ENCODE data around the gene CHTF18.

The CHTF18 gene

DNA sequence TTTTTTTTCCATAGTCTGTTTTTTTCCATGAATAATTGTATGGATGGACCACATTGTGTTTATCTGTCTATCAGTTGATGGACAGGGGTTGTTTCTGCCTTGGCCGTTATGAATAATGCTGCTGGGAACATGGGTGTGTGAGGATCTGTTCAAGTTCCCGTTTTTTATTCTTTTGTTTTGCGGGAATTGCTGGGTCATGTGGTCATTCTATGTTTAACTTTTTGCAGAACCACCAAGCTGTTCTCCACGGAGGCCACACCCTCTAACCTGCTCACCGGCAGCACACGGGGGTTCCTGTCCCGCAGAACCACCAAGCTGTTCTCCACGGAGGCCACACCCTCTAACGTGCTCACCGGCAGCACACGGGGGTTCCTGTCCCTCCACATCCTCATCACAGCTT lies 33.8 kb upstream of the CHTF18 start (continued):
- TF ChIP-seq, protein P1, sequence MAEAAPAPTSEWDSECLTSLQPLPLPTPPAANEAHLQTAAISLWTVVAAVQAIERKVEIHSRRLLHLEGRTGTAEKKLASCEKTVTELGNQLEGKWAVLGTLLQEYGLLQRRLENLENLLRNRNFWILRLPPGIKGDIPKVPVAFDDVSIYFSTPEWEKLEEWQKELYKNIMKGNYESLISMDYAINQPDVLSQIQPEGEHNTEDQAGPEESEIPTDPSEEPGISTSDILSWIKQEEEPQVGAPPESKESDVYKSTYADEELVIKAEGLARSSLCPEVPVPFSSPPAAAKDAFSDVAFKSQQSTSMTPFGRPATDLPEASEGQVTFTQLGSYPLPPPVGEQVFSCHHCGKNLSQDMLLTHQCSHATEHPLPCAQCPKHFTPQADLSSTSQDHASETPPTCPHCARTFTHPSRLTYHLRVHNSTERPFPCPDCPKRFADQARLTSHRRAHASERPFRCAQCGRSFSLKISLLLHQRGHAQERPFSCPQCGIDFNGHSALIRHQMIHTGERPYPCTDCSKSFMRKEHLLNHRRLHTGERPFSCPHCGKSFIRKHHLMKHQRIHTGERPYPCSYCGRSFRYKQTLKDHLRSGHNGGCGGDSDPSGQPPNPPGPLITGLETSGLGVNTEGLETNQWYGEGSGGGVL (tag by site-specific recombination; IDR thresholded peaks at IDR 0.05): no peak
- no peak for TF ChIP-seq ZEB2 (tag by site-specific recombination; IDR thresholded peaks at IDR 0.05)
- no peak for TF ChIP-seq ZNF19 (tag by site-specific recombination; IDR thresholded peaks at IDR 0.05; ENCODE audit: low read depth)
- TF ChIP-seq ZNF157 (tag by site-specific recombination; IDR thresholded peaks at IDR 0.05): no peak
- TF ChIP-seq ZNF184 (tag by site-specific recombination; IDR thresholded peaks at IDR 0.05): no peak
- TF ChIP-seq ZNF501 (tag by site-specific recombination; IDR thresholded peaks at IDR 0.05): no peak
- TF ChIP-seq ZBTB20 (tag by site-specific recombination; IDR thresholded peaks at IDR 0.05): no peak

DNA sequence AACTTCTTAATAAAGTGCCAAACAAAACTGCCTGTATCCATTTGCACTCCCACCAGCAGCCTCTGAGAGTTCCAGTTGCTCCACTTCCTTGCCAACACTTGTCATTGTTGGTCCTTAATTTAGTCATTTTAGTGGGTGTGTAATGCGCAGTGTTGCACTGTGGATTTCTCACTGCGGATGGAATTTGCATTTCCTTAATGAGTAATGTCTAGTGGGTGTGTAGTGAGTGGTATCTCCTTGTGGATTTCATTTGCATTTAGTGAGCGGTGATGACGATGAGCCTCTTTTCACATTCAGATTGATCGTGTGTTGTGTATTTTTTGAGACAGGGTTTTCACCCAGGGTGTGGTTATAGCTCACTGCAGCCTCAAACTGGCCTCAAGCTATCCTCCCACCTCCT lies 32.0 kb upstream of the CHTF18 start:
- Histone ChIP-seq H3K4me3 (ENCODE audit: low read depth, low read length) (no peak overlapping the region), H3K27ac (ENCODE audit: extremely low read depth, low read depth, low read length) (no peak overlapping the region), H3K9me3 (ENCODE audit: control insufficient read depth, insufficient read depth, low read depth, low read length) (no peaks in the 10 kb centered on the region), H3K36me3 (ENCODE audit: control insufficient read depth in 2 of 2, insufficient read depth in 1 of 2, low read length in 2 of 2) (no peaks in the 10 kb centered on the region), H3K4me1 (ENCODE audit: control insufficient read depth, insufficient read depth, low read length) (no peaks in the 10 kb centered on the region)
- TF ChIP-seq ZNF140 (tag by site-specific recombination; IDR thresholded peaks at IDR 0.05): no peak
- no peak for TF ChIP-seq HOXA7 (CRISPR knock-in tag; IDR thresholded peaks at IDR 0.05; ENCODE audit: borderline replicate concordance)
- TF ChIP-seq ZBTB21 (tag by site-specific recombination; IDR thresholded peaks at IDR 0.05): no peak
- no peak for TF ChIP-seq ZNF76 (tag by site-specific recombination; IDR thresholded peaks at IDR 0.05; ENCODE audit: borderline replicate concordance, low read depth)
- no peak for TF ChIP-seq SP2 (tag by site-specific recombination; IDR thresholded peaks at IDR 0.05)
- no peak for TF ChIP-seq SCRT2 (tag by site-specific recombination; IDR thresholded peaks at IDR 0.05)
- TF ChIP-seq, protein P2, sequence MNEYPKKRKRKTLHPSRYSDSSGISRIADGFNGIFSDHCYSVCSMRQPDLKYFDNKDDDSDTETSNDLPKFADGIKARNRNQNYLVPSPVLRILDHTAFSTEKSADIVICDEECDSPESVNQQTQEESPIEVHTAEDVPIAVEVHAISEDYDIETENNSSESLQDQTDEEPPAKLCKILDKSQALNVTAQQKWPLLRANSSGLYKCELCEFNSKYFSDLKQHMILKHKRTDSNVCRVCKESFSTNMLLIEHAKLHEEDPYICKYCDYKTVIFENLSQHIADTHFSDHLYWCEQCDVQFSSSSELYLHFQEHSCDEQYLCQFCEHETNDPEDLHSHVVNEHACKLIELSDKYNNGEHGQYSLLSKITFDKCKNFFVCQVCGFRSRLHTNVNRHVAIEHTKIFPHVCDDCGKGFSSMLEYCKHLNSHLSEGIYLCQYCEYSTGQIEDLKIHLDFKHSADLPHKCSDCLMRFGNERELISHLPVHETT (tag by site-specific recombination; IDR thresholded peaks at IDR 0.05): no peak
- TF ChIP-seq, protein P3, sequence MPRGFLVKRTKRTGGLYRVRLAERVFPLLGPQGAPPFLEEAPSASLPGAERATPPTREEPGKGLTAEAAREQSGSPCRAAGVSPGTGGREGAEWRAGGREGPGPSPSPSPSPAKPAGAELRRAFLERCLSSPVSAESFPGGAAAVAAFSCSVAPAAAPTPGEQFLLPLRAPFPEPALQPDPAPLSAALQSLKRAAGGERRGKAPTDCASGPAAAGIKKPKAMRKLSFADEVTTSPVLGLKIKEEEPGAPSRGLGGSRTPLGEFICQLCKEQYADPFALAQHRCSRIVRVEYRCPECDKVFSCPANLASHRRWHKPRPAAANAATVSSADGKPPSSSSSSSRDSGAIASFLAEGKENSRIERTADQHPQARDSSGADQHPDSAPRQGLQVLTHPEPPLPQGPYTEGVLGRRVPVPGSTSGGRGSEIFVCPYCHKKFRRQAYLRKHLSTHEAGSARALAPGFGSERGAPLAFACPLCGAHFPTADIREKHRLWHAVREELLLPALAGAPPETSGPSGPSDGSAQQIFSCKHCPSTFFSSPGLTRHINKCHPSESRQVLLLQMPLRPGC (tag by site-specific recombination; IDR thresholded peaks at IDR 0.05): no peak
- TF ChIP-seq SALL2 (tag by site-specific recombination; IDR thresholded peaks at IDR 0.05; ENCODE audit: borderline replicate concordance): no peak
- POLR2A ChIA-PET: no interaction called here
- CTCF ChIA-PET: interaction anchor here (0.6 to 2.7 kb wide), 4 partner anchors 11 to 29 kb away, joined by 4 to 12 read pairs (median 8); partner anchors contain the start of gene CIAO3

DNA sequence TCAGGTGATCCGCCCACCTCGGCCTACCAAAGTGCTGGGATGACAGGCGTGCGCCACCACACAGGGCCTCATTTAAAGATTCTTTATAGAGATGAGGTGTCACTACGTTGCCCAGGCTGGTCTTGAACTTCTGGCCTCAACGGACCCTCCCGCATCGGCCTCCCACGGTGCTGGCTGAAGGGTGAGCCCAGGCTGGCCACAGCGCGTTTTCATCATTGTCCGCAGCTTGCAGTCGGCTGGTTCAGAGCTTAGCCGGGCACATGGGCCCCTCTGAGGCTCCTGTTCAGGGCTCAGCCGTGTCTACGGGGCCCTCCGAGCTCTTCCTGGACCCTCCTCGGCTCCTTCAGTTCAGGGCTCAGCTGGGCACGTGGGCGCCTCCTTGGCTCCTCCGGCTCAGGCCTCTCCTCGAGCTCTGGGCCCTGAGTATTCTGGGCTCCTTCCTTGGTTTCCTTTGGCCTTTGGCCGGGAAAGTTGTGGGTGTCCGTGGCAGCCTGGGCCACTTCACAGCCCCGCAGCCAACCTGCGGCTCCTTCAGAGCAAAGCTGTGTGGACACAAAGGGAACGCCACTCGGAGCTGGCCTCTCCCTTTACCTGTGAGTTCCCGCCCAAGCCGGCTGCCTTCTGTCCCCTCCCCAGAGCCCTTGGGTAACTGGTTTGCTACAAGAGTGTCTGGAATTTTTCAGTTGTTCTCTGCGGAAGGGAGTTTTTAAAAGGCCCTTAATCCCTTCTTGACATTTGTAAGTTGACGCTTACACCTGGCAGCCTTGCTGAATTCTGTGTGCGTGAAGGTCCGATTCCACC lies 29.1 kb upstream of the CHTF18 start:
- no peaks in the 10 kb centered on the region for H3K4me1 ChIP-seq (ENCODE audit: control insufficient read depth, insufficient read depth, low read length)
- no peaks in the 10 kb centered on the region for H3K9me3 ChIP-seq (ENCODE audit: control insufficient read depth, insufficient read depth, low read depth, low read length)
- H3K4me3 ChIP-seq (ENCODE audit: low read depth, low read length): no peak overlapping the region
- H3K36me3 ChIP-seq (ENCODE audit: control insufficient read depth in 2 of 2, insufficient read depth in 1 of 2, low read length in 2 of 2): no peaks in the 10 kb centered on the region
- no peak overlapping the region for H3K27ac ChIP-seq (ENCODE audit: extremely low read depth, low read depth, low read length)
- POLR2A ChIA-PET: interaction anchor here (0.7 kb wide), 1 partner anchor 24 kb away, joined by 3 read pairs; no protein-coding TSS in a partner anchor
- CTCF ChIA-PET: interaction anchor here (1.5 kb wide), 1 partner anchor 10 kb away, joined by 5 read pairs; no protein-coding TSS in a partner anchor
- no peak for TF ChIP-seq KLF10 (tag by site-specific recombination; IDR thresholded peaks at IDR 0.05)
- no peak for TF ChIP-seq YY1 (tag by site-specific recombination; IDR thresholded peaks at IDR 0.05)
- TF ChIP-seq ZNF391 (tag by site-specific recombination; IDR thresholded peaks at IDR 0.05; ENCODE audit: borderline replicate concordance, low read depth): no peak
- TF ChIP-seq, protein P4, sequence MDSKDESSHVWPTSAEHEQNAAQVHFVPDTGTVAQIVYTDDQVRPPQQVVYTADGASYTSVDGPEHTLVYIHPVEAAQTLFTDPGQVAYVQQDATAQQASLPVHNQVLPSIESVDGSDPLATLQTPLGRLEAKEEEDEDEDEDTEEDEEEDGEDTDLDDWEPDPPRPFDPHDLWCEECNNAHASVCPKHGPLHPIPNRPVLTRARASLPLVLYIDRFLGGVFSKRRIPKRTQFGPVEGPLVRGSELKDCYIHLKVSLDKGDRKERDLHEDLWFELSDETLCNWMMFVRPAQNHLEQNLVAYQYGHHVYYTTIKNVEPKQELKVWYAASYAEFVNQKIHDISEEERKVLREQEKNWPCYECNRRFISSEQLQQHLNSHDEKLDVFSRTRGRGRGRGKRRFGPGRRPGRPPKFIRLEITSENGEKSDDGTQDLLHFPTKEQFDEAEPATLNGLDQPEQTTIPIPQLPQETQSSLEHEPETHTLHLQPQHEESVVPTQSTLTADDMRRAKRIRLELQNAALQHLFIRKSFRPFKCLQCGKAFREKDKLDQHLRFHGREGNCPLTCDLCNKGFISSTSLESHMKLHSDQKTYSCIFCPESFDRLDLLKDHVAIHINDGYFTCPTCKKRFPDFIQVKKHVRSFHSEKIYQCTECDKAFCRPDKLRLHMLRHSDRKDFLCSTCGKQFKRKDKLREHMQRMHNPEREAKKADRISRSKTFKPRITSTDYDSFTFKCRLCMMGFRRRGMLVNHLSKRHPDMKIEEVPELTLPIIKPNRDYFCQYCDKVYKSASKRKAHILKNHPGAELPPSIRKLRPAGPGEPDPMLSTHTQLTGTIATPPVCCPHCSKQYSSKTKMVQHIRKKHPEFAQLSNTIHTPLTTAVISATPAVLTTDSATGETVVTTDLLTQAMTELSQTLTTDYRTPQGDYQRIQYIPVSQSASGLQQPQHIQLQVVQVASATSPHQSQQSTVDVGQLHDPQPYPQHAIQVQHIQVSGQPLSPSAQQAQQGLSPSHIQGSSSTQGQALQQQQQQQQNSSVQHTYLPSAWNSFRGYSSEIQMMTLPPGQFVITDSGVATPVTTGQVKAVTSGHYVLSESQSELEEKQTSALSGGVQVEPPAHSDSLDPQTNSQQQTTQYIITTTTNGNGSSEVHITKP (tag by site-specific recombination; IDR thresholded peaks at IDR 0.05): no peak
- no peak for TF ChIP-seq HOXC10 (CRISPR knock-in tag; IDR thresholded peaks at IDR 0.05)
- no peak for TF ChIP-seq ZNF292 (tag by site-specific recombination; IDR thresholded peaks at IDR 0.05; ENCODE audit: borderline replicate concordance, low read depth)
